IMR-90 (cell line): ENCODE data around the gene STX16. TPM values are rescaled to one million over a fixed set of nuclear protein-coding genes. Genes with fewer than 3 reads are reported as not detected.

Source experiments
- ATAC-seq: fragments of 200-7000 bp; cut with Tn5 transposase; 2 replicates; pipeline ENCODE4 v1.9.1; 2020; ENCODE audit warnings: low read depth, mild to moderate bottlenecking, moderate library complexity
- BruUV-seq: library from RNA; stranded (reverse); fragments of 400-500 nt; replicated peaks from 2 replicates; lab custom pipeline; 2021; lab: Mats Ljungman, UMichigan
- CTCF ChIA-PET: fragments of 300-600 bp; formaldehyde crosslinking; extraction: SDS; loops from one replicate; lab custom pipeline; 2021; ENCODE audit warnings: antibody characterized with exemption; lab: Yijun Ruan, JAX
- POLR2A ChIA-PET: fragments of 300-600 bp; sonication (Branson Sonifier 250); formaldehyde crosslinking; loops from one replicate; lab custom pipeline; 2022; ENCODE audit warnings: antibody characterized with exemption; ENCODE audit not compliant: unreplicated experiment; lab: Charles Lee
- DNase-seq: peaks from one replicate; pipeline ENCODE4 v3.0.0; 2013
- H2AFZ ChIP-seq: replicated peaks from 2 replicates; pipeline ENCODE3; 2013; ENCODE audit warnings: low read length, mild to moderate bottlenecking; ENCODE audit not compliant: poor library complexity
- H2AK5ac ChIP-seq: 2 replicates; pipeline ENCODE4 v1.6.1; 2013; ENCODE audit warnings: low read depth, low read length, inconsistent platforms
- H2AK9ac ChIP-seq: replicated peaks from 2 replicates; pipeline ENCODE3; 2013; ENCODE audit warnings: mild to moderate bottlenecking, low read depth, low read length, moderate library complexity; ENCODE audit not compliant: poor library complexity
- H2BK120ac ChIP-seq: 2 replicates; pipeline ENCODE4 v1.6.1; 2013; ENCODE audit warnings: low read depth, low read length, inconsistent platforms
- H2BK15ac ChIP-seq: 3 replicates; pipeline ENCODE4 v1.6.1; 2013; ENCODE audit warnings: low read depth, low read length, inconsistent platforms
- H2BK20ac ChIP-seq: 2 replicates; pipeline ENCODE4 v1.6.1; 2013; ENCODE audit warnings: low read depth, mild to moderate bottlenecking, inconsistent platforms, low read length, moderate library complexity
- H2BK5ac ChIP-seq: 2 replicates; pipeline ENCODE4 v1.6.1; 2013; ENCODE audit warnings: mild to moderate bottlenecking, low read depth, low read length, inconsistent platforms; ENCODE audit not compliant: poor library complexity, severe bottlenecking
- H3K14ac ChIP-seq: replicated peaks from 2 replicates; pipeline ENCODE4 v1.6.1; 2013; ENCODE audit warnings: low read depth, low read length, inconsistent platforms
- H3K18ac ChIP-seq: 2 replicates; pipeline ENCODE4 v1.6.1; 2013; ENCODE audit warnings: low read depth, low read length, control low read depth
- H3K23ac ChIP-seq: 2 replicates; pipeline ENCODE4 v1.6.1; 2013; ENCODE audit warnings: low read depth, low read length, inconsistent platforms
- H3K27ac ChIP-seq: 2 replicates; pipeline ENCODE4 v1.5.1; 2013; ENCODE audit warnings: mild to moderate bottlenecking, control low read depth, low read length; ENCODE audit not compliant: insufficient read depth
- H3K27me3 ChIP-seq: 2 replicates; pipeline ENCODE4 v1.6.1; 2013; ENCODE audit warnings: low read length; ENCODE audit not compliant: control insufficient read depth, insufficient read depth
- H3K36me3 ChIP-seq: 2 replicates; pipeline ENCODE4 v1.6.1; 2013; ENCODE audit warnings: low read length, mixed read lengths; ENCODE audit not compliant: control insufficient read depth, insufficient read depth
- H3K4ac ChIP-seq: 2 replicates; pipeline ENCODE4 v1.6.1; 2013; ENCODE audit warnings: low read depth, low read length, inconsistent platforms
- H3K4me1 ChIP-seq: 2 replicates; pipeline ENCODE4 v1.6.1; 2013; ENCODE audit warnings: low read length, mixed read lengths; ENCODE audit not compliant: control insufficient read depth, insufficient read depth
- H3K4me2 ChIP-seq: 2 replicates; pipeline ENCODE4 v1.6.1; 2013; ENCODE audit warnings: low read depth, mild to moderate bottlenecking, control low read depth, low read length, moderate library complexity
- H3K4me3 ChIP-seq: 2 replicates; pipeline ENCODE4 v1.5.1; 2013; ENCODE audit warnings: low read depth, mild to moderate bottlenecking, control low read depth, low read length, moderate library complexity; ENCODE audit not compliant: insufficient read depth
- H3K56ac ChIP-seq: 2 replicates; pipeline ENCODE4 v1.6.1; 2013; ENCODE audit warnings: low read length, inconsistent platforms; ENCODE audit not compliant: insufficient read depth; ENCODE audit errors: extremely low read depth
- H3K79me1 ChIP-seq, 2 experiments: 2 replicates each; pipeline ENCODE4 v1.6.1; 2013; ENCODE audit warnings: low read length in 2 of 2, inconsistent platforms in 1 of 2, low read depth in 1 of 2
- H3K9ac ChIP-seq: 2 replicates; pipeline ENCODE4 v1.6.1; 2013; ENCODE audit warnings: low read depth, low read length, control low read depth
- H3K9me1 ChIP-seq: 2 replicates; pipeline ENCODE4 v1.6.1; 2013; ENCODE audit warnings: low read length, inconsistent platforms; ENCODE audit not compliant: insufficient read depth
- H3K9me3 ChIP-seq: 2 replicates; pipeline ENCODE4 v1.6.1; 2013; ENCODE audit warnings: low read length; ENCODE audit not compliant: control insufficient read depth, insufficient read depth
- H4K20me1 ChIP-seq: 2 replicates; pipeline ENCODE4 v1.6.1; 2013; ENCODE audit warnings: low read length, inconsistent platforms; ENCODE audit not compliant: insufficient read depth
- H4K5ac ChIP-seq: 2 replicates; pipeline ENCODE4 v1.6.1; 2013; ENCODE audit warnings: mild to moderate bottlenecking, low read depth, low read length, control low read depth
- H4K8ac ChIP-seq, 2 experiments: 2 replicates each; pipeline ENCODE4 v1.6.1; 2013; ENCODE audit warnings: low read depth in 2 of 2, low read length in 2 of 2, control low read depth in 1 of 2, inconsistent platforms in 1 of 2
- H4K91ac ChIP-seq: 2 replicates; pipeline ENCODE4 v1.6.1; 2013; ENCODE audit warnings: low read depth, low read length, inconsistent platforms; ENCODE audit not compliant: insufficient read depth
- BHLHE40 ChIP-seq: fragments of 150-350 bp; IDR thresholded peaks from 2 replicates; pipeline ENCODE4 v1.6.1; 2016; ENCODE audit warnings: mild to moderate bottlenecking, low read depth, low read length
- CHD1 ChIP-seq: IDR thresholded peaks from 2 replicates; pipeline ENCODE4 v1.6.1; 2012; ENCODE audit warnings: low read depth, low read length, improper control_type of control experiment
- ELK1 ChIP-seq: fragments of 150-350 bp; IDR thresholded peaks from 2 replicates; pipeline ENCODE4 v1.6.1; 2016; ENCODE audit warnings: low read depth, mild to moderate bottlenecking, low read length, moderate library complexity, borderline replicate concordance
- MAFK ChIP-seq: IDR thresholded peaks from 2 replicates; pipeline ENCODE4 v1.6.1; 2012; ENCODE audit warnings: low read depth, low read length, improper control_type of control experiment
- MAZ ChIP-seq: IDR thresholded peaks from 2 replicates; pipeline ENCODE4 v1.6.1; 2012; ENCODE audit warnings: low read depth, mild to moderate bottlenecking, low read length, improper control_type of control experiment, moderate library complexity, borderline replicate concordance
- RAD21 ChIP-seq: IDR thresholded peaks from 2 replicates; pipeline ENCODE4 v1.6.1; 2012; ENCODE audit warnings: low read length, improper control_type of control experiment
- RFX5 ChIP-seq: IDR thresholded peaks from 2 replicates; pipeline ENCODE4 v1.8.0; 2012; ENCODE audit warnings: low read depth, mild to moderate bottlenecking, low read length, moderate library complexity
- WGBS, 2 experiments: methylation state at CpG; one replicate each; pipeline versions ENCODE4 v1.1.5 to v1.1.7; 2013; ENCODE audit warnings: missing lambda C conversion rate in 2 of 2; ENCODE audit not compliant: insufficient read length in 1 of 2; ENCODE audit errors: extremely low coverage in 2 of 2; 5-methylcytosine and 5-hydroxymethylcytosine counted together
- dilution Hi-C: fragments of 300-500 bp; cut with HindIII; formaldehyde crosslinking; loops from one replicate; pipeline ENCODE4 v1.14.3; 2018; ENCODE audit warnings: low sequenced_read_pairs; ENCODE audit not compliant: unreplicated experiment
- in situ Hi-C: fragments of 300-500 bp; cut with MboI; formaldehyde crosslinking; loops from 3 replicates; pipeline ENCODE4 v1.14.3; 2019; ENCODE audit warnings: low sequenced_read_pairs, inconsistent platforms, mixed read lengths
- intact Hi-C: fragments of 100-400 bp; cut with micrococcal nuclease; formaldehyde crosslinking; loops from 2 replicates; pipeline ENCODE4 v1.10.0; 2022
- polyA plus RNA-seq, 3 experiments: library from polyadenylated mRNA; depleted of rRNA; stranded (reverse); fragments of >200 nt; gene quantifications; 2 replicates each; pipeline ENCODE4 v1.2.3, GENCODE V29; 2012; ENCODE audit warnings: low replicate concordance in 1 of 3
- total RNA-seq: library from RNA; depleted of rRNA; stranded (reverse); fragments of >200 nt; gene quantifications from 2 replicates; pipeline ENCODE4 v1.2.3, GENCODE V29; 2012
- TF ChIP-seq, protein P1 (sequence below): fragments of 150-350 bp; IDR thresholded peaks from 2 replicates; pipeline ENCODE4 v1.6.1; 2017; ENCODE audit warnings: mild to moderate bottlenecking, antibody characterized with exemption, low read length, low read depth

The STX16 gene
- total and polyA plus RNA-seq, 2 of the 4 experiments (the other 2 are of a cell fraction) = 26.9 to 58.2 TPM

- Histone ChIP-seq H3K9me1 (peaks cover 13% of the 10 kb centered on the region), H4K5ac (no peak overlapping the region), H3K4me3 (no peak overlapping the region), H2BK20ac (no peak overlapping the region), H3K36me3 (peaks cover 32% of the 10 kb centered on the region), H2AK9ac (no peak overlapping the region), H2BK120ac (no peak overlapping the region), H3K23ac (no peak overlapping the region), H3K4me2 (no peak overlapping the region), H3K27ac (no peak overlapping the region), H2BK15ac (no peak overlapping the region), H3K4ac (no peak overlapping the region), H3K18ac (no peak overlapping the region), H2AK5ac (no peak overlapping the region), H3K4me1 (peaks cover 2% of the 10 kb centered on the region; the same call in 1 of the 2 replicates), H3K56ac (no peak overlapping the region), H3K9ac (no peak overlapping the region), H2BK5ac (no peak overlapping the region), H3K9me3 (no peaks in the 10 kb centered on the region), H4K8ac (no peak overlapping the region), H4K20me1 (peaks cover 35% of the 10 kb centered on the region), H3K14ac (no peak overlapping the region), H4K91ac (no peak overlapping the region), H3K79me1 (peaks cover 38 to 62% of the 10 kb centered on the region in 2 experiments), H3K27me3 (no peaks in the 10 kb centered on the region), H2AFZ (no peak overlapping the region)
- DNase-seq = no peak
- CTCF ChIA-PET = interaction anchor here (1.2 kb wide), 1 partner anchor 13 kb away, joined by 3 read pairs; the partner anchor contains the start of gene STX16
- TF ChIP-seq MAZ (no peak), ELK1 (no peak), MAFK (no peak), RFX5 (no peak), CHD1 (no peak), RAD21 (no peak), BHLHE40 (no peak)
- TF ChIP-seq, protein P1, sequence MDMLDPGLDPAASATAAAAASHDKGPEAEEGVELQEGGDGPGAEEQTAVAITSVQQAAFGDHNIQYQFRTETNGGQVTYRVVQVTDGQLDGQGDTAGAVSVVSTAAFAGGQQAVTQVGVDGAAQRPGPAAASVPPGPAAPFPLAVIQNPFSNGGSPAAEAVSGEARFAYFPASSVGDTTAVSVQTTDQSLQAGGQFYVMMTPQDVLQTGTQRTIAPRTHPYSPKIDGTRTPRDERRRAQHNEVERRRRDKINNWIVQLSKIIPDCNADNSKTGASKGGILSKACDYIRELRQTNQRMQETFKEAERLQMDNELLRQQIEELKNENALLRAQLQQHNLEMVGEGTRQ = no peak
- POLR2A ChIA-PET = interaction anchor here (0.5 kb wide), 1 partner anchor 12 kb away, joined by 13 read pairs; no protein-coding TSS in a partner anchor
- ATAC-seq = no peak
- dilution Hi-C loops (loop anchor here (25.0 kb wide), 1 partner anchor 427 kb away; the partner anchor contains the start of gene ANKRD60), intact Hi-C loops (no loop called here), in situ Hi-C loops (no loop called here)
- WGBS, 2 experiments = no CpG with 5 or more reads among the region's 2 CpGs
- BruUV-seq = no TSS peak
These were observed 13.2 kb downstream of the STX16 start for GRCh38 chr20:58664331-58664730.
